ENCODE measurements around the gene MAP2K7. TPM values are rescaled to one million over a fixed set of nuclear protein-coding genes. Genes with fewer than 3 reads are reported as not detected.

MAP2K7 gene
- total RNA-seq, 1 donor from 2014 or later = 15.0 TPM

DNA sequence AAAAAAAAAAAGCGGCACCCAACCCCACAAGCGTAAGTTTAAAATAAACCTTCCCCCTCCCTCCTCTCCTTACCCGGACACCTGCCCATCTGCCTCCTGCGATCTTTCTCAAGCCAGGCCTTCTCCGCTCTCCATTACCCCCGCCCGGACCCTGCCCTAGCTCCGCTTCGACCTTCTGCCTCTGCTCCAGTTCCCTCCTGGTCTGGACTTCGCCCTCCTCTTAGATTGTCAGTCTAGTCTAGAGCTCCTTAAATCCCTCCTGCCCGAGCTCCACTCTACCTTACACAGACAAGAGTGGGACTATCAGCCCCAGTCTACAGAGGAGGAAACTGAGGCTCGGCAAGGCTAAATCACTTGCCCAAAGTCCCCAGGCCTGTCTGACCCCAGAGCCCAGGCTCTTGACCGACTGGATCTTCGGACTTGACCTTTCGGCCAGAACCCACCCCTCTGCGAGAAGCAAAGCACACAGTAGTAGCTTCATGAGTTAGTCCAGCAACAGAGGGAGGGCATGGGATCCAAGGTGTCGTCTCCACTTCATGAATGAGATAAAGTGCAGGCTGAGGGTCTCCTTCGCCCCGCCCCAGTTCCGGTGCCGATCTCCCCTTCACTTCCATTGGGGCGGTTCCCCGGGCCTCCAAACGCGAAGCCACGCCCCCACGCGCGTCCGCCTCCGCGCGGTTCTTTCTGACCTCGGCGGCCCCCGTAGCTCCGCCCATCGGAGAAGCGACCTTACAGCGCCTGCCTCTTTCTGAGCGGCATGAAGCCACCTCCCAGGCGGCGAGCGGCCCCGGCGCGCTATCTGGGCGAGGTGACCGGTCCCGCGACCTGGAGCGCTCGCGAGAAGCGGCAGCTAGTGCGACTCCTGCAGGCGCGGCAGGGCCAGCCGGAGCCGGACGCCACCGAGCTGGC is 16.2 kb downstream of the MAP2K7 start, which contains the start of gene SNAPC2:
Gene SNAPC2, plus strand, starts transcription at position 729 of the 909 bp plus-strand sequence. Its CDS starts 29 bp downstream, at position 758.
- peak; percentile 66 for DNase-seq (ENCODE audit: low read depth)

DNA sequence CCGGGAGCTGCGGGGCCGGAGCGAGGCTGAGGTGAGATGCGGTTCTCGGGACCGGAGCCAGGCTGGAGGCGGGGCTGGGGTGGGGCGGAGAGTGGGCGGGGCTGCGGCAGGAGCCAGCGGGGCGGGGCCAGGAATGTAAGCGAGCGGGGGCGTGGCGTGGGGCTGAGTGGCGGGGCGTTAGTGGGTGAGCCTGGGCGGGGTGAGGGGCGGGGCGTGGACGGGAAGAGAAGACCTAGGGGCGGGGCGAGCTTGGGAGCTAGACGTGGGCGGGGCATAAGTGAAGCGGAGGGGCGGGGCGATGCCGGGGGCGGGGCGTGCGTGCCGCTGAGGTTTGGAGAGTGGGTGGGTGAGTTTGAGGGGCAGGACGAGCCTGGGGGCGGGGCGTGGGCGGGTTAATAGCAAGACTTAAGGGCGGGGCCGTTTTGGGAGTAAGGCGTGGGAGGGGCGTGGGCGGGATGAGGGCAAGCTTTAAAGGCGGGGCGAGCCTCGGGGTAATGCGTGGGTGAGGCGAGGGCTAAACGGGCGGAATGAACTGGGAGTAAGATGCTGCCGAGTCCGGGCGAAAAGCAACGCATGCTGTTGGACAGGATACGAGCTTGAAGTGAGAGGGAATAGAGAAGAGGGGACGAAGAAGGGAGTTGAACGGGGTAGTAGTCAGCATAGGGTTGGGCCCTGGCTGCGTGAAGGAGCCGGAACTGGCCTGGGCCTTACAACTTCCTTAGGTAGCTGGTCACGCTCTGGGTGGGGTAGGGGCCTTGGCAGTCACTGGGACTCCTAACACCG is 17.0 kb downstream of the MAP2K7 start:
- peak overlapping the region; percentile 81 for H3K4me3 ChIP-seq (ENCODE audit: low read depth, low read length)
- TF ChIP-seq, protein P1, sequence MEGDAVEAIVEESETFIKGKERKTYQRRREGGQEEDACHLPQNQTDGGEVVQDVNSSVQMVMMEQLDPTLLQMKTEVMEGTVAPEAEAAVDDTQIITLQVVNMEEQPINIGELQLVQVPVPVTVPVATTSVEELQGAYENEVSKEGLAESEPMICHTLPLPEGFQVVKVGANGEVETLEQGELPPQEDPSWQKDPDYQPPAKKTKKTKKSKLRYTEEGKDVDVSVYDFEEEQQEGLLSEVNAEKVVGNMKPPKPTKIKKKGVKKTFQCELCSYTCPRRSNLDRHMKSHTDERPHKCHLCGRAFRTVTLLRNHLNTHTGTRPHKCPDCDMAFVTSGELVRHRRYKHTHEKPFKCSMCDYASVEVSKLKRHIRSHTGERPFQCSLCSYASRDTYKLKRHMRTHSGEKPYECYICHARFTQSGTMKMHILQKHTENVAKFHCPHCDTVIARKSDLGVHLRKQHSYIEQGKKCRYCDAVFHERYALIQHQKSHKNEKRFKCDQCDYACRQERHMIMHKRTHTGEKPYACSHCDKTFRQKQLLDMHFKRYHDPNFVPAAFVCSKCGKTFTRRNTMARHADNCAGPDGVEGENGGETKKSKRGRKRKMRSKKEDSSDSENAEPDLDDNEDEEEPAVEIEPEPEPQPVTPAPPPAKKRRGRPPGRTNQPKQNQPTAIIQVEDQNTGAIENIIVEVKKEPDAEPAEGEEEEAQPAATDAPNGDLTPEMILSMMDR (IDR thresholded peaks at IDR 0.05; ENCODE audit: insufficient read depth, low read length, poor library complexity, severe bottlenecking) = no peak
- H3K27me3 ChIP-seq (ENCODE audit: control insufficient read depth, insufficient read depth, low read length) = peaks cover 24% of the 10 kb centered on the region
- peak; percentile 64 for DNase-seq (ENCODE audit: low read depth)
- H3K36me3 ChIP-seq (ENCODE audit: control insufficient read depth, insufficient read depth, low read length) = no peaks in the 10 kb centered on the region

More for the DNA sequence above, 16.2 kb downstream of the MAP2K7 start, which contains the start of gene SNAPC2:
- Histone ChIP-seq H3K36me3 (ENCODE audit: control insufficient read depth, insufficient read depth, low read length) (no peaks in the 10 kb centered on the region), H3K27me3 (ENCODE audit: control insufficient read depth, insufficient read depth, low read length) (peaks cover 30% of the 10 kb centered on the region), H3K4me3 (ENCODE audit: low read depth, low read length) (peak within 1 kb of the TSS; percentile 81)
- TF ChIP-seq, protein P1 (IDR thresholded peaks at IDR 0.05; ENCODE audit: insufficient read depth, low read length, poor library complexity, severe bottlenecking) = no peak

DNA sequence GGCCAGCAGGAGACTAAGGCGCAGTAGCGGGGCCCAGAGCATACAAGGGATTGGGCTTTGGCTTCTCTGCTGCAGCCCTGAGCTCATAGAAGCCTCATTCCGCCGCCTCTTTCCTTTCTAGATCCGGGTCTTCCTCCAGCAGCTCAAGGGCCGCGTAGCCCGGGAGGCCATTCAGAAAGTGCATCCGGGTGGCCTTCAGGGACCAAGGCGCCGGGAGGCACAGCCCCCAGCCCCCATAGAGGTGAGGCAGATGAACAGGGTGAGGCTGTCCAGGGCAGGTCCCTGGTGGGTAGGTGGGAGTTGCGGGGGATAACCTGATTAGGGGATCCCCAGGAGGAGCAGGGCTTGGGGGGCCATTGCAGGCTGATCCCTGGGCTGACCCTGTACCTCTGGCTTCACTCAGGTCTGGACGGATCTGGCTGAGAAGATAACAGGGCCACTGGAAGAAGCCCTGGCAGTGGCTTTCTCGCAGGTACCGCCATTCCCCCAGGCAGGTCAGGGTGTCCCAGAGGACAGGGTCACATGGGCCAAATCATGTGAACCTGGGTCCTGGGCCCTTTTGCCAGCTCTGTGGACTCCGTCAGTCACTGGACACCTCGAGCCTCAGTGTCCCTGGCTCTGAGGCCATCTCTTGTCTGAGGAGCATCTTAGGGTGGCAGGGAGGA is 17.8 kb downstream of the MAP2K7 start:
- TF ChIP-seq, protein P1 (IDR thresholded peaks at IDR 0.05; ENCODE audit: insufficient read depth, low read length, poor library complexity, severe bottlenecking) = no peak
- DNase-seq (ENCODE audit: low read depth) = no peak
- peak overlapping the region; percentile 34 for H3K4me3 ChIP-seq (ENCODE audit: low read depth, low read length)
- H3K27me3 ChIP-seq (ENCODE audit: control insufficient read depth, insufficient read depth, low read length) = peaks cover 17% of the 10 kb centered on the region
- no peaks in the 10 kb centered on the region for H3K36me3 ChIP-seq (ENCODE audit: control insufficient read depth, insufficient read depth, low read length)

DNA sequence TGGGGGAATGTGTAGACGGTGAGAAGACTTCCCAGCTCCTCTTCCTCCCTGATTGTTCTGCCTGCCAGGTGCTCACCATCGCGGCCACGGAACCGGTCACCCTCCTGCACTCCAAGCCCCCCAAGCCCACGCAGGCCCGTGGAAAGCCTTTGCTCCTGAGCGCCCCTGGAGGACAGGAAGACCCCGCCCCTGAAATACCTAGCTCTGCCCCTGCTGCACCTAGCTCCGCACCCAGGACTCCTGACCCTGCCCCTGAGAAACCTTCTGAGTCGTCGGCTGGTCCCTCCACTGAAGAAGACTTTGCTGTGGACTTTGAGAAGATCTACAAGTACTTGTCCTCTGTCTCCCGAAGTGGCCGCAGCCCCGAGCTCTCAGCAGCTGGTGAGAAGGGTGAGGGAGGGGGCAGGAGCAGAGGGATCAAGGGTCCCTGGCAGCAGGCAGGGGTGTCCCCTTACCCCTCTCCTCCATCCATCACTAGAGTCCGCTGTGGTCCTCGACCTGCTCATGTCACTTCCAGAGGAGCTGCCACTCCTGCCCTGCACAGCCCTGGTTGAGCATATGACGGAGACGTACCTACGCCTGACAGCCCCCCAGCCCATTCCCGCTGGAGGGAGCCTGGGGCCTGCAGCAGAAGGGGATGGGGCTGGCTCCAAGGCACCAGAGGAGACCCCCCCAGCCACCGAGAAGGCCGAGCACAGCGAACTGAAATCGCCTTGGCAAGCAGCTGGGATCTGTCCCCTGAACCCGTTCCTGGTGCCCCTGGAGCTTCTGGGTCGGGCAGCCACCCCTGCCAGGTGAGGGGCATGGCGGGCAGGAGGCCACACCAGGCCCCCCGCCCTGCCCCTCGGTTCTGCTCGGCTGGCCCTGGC is 18.5 kb downstream of the MAP2K7 start:
- TF ChIP-seq, protein P1 (IDR thresholded peaks at IDR 0.05; ENCODE audit: insufficient read depth, low read length, poor library complexity, severe bottlenecking) = no peak
- no peaks in the 10 kb centered on the region for H3K36me3 ChIP-seq (ENCODE audit: control insufficient read depth, insufficient read depth, low read length)
- H3K4me3 ChIP-seq (ENCODE audit: low read depth, low read length) = no peak overlapping the region
- peaks cover 11% of the 10 kb centered on the region for H3K27me3 ChIP-seq (ENCODE audit: control insufficient read depth, insufficient read depth, low read length)
- DNase-seq (ENCODE audit: low read depth) = no peak

DNA sequence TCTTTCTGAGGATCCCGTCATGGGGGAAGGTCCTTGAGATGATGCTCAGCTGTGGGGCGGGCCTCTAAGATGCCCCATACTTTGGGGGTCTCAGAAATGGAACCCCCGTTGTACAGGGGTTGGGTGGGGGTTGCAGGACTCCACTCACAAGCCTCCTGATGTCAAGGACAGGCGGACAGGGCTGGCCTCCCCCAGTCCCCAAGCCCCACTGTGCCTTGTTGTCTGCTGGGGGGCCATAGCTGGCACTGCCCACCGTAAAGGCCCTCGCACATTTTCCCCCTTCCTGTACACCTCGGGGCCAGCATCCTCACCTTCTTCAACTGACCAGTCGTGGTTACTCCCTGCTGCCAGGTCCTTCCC is 19.1 kb downstream of the MAP2K7 start:
- TF ChIP-seq, protein P1 (IDR thresholded peaks at IDR 0.05; ENCODE audit: insufficient read depth, low read length, poor library complexity, severe bottlenecking) = no peak
- no peak for DNase-seq (ENCODE audit: low read depth)
- Histone ChIP-seq H3K36me3 (ENCODE audit: control insufficient read depth, insufficient read depth, low read length) (no peaks in the 10 kb centered on the region), H3K4me3 (ENCODE audit: low read depth, low read length) (no peak overlapping the region), H3K27me3 (ENCODE audit: control insufficient read depth, insufficient read depth, low read length) (peaks cover 5% of the 10 kb centered on the region)
